Measurements from ENCODE around the gene HBG2. TPM values are rescaled to one million over a fixed set of nuclear protein-coding genes. Genes with fewer than 3 reads are reported as not detected.

HBG2 gene
- total and polyA plus RNA-seq, 2 of the 4 experiments (the other 2 are of a cell fraction), result 0.54 TPM; not detected in 1

DNA sequence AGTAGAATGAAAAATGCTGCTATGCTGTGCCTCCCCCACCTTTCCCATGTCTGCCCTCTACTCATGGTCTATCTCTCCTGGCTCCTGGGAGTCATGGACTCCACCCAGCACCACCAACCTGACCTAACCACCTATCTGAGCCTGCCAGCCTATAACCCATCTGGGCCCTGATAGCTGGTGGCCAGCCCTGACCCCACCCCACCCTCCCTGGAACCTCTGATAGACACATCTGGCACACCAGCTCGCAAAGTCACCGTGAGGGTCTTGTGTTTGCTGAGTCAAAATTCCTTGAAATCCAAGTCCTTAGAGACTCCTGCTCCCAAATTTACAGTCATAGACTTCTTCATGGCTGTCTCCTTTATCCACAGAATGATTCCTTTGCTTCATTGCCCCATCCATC lies 30.1 kb upstream of the HBG2 start (continued):
- TF ChIP-seq USF2 (IDR thresholded peaks at IDR 0.05; ENCODE audit: low read depth, low read length) (no peak), MXI1 (IDR thresholded peaks at IDR 0.05; ENCODE audit: borderline replicate concordance, low read depth, low read length) (no peak)

GRCh38 chr11:5283882-5284281 lies 29.3 kb upstream of the HBG2 start:
- intact Hi-C loops (cut with micrococcal nuclease), result no loop called here
- WGBS, 2 experiments (ENCODE audit: extremely low coverage in 2 of 2, insufficient read length in 1 of 2), result no CpG with 5 or more reads among the region's 1 CpG
- TF ChIP-seq POLR2A (IDR thresholded peaks at IDR 0.05; ENCODE audit: low read depth, low read length), result no peak
- TF ChIP-seq CTCF (conservative IDR thresholded peaks at IDR 0.05; ENCODE audit: low read depth, low read length), result no peak
- no peak for TF ChIP-seq SMC3 (IDR thresholded peaks at IDR 0.05; ENCODE audit: low read depth, low read length)
- TF ChIP-seq RFX5 (IDR thresholded peaks at IDR 0.05; ENCODE audit: low read depth, low read length), result no peak
- TF ChIP-seq CHD1 (IDR thresholded peaks at IDR 0.05; ENCODE audit: low read depth, low read length), result no peak
- no peak for TF ChIP-seq FOS (IDR thresholded peaks at IDR 0.05; ENCODE audit: low read depth, low read length)
- TF ChIP-seq CEBPB (IDR thresholded peaks at IDR 0.05; ENCODE audit: low read depth, low read length), result no peak
- no peak for TF ChIP-seq RAD21 (IDR thresholded peaks at IDR 0.05; ENCODE audit: low read length)
- TF ChIP-seq, protein P1, sequence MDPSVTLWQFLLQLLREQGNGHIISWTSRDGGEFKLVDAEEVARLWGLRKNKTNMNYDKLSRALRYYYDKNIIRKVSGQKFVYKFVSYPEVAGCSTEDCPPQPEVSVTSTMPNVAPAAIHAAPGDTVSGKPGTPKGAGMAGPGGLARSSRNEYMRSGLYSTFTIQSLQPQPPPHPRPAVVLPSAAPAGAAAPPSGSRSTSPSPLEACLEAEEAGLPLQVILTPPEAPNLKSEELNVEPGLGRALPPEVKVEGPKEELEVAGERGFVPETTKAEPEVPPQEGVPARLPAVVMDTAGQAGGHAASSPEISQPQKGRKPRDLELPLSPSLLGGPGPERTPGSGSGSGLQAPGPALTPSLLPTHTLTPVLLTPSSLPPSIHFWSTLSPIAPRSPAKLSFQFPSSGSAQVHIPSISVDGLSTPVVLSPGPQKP (IDR thresholded peaks at IDR 0.05; ENCODE audit: borderline replicate concordance, low read depth, low read length), result no peak
- TF ChIP-seq MAZ (IDR thresholded peaks at IDR 0.05; ENCODE audit: borderline replicate concordance, low read depth, low read length), result no peak
- TF ChIP-seq MXI1 (IDR thresholded peaks at IDR 0.05; ENCODE audit: borderline replicate concordance, low read depth, low read length), result no peak
- TF ChIP-seq MAFK (IDR thresholded peaks at IDR 0.05; ENCODE audit: low read depth, low read length), result no peak
- no peak for TF ChIP-seq BHLHE40 (IDR thresholded peaks at IDR 0.05; ENCODE audit: low read depth, low read length)

More at GRCh38 chr11:5283882-5284281, 29.3 kb upstream of the HBG2 start:
- peaks cover 20% of the 10 kb centered on the region for H3K4me1 ChIP-seq (ENCODE audit: control insufficient read depth, insufficient read depth, low read length)
- H2BK120ac ChIP-seq (ENCODE audit: low read depth, low read length), result peak overlapping the region; percentile 91
- dilution Hi-C loops (cut with HindIII; ENCODE audit: low sequenced_read_pairs, unreplicated experiment), result no loop called here
- no peaks in the 10 kb centered on the region for H3K79me1 ChIP-seq (ENCODE audit: low read depth in 1 of 2, low read length in 2 of 2)
- H3K14ac ChIP-seq (replicated peaks; ENCODE audit: low read depth, low read length), result peak overlapping the region; percentile 71; the same call in 1 of the 2 replicates
- H3K9me3 ChIP-seq (ENCODE audit: control insufficient read depth, insufficient read depth, low read length), result no peaks in the 10 kb centered on the region
- H3K4me2 ChIP-seq (ENCODE audit: low read depth, low read length), result no peak overlapping the region
- no peak overlapping the region for H2AK9ac ChIP-seq (replicated peaks; ENCODE audit: low read depth, low read length, poor library complexity)
- no peak overlapping the region for H3K9ac ChIP-seq (ENCODE audit: low read depth, low read length)
- no peak overlapping the region; the same call in 1 of the 2 replicates for H4K5ac ChIP-seq (ENCODE audit: low read depth, low read length)
- in situ Hi-C loops (cut with MboI; ENCODE audit: low sequenced_read_pairs), result loop anchor here (10.0 kb wide), 1 partner anchor 81 kb away; no protein-coding TSS in a partner anchor
- CTCF ChIA-PET, result no interaction called here
- H3K27me3 ChIP-seq (ENCODE audit: control insufficient read depth, insufficient read depth, low read length), result no peaks in the 10 kb centered on the region
- no peak overlapping the region for H3K27ac ChIP-seq (ENCODE audit: insufficient read depth, low read length)
- no peak overlapping the region for H3K23ac ChIP-seq (ENCODE audit: low read depth, low read length)
- no peak overlapping the region for H2BK5ac ChIP-seq (ENCODE audit: low read depth, low read length, poor library complexity, severe bottlenecking)
- H4K20me1 ChIP-seq (ENCODE audit: insufficient read depth, low read length), result no peaks in the 10 kb centered on the region
- peak overlapping the region; percentile 1; the same call in 1 of the 2 replicates for H3K4ac ChIP-seq (ENCODE audit: low read depth, low read length)
- no peak overlapping the region for H2AFZ ChIP-seq (replicated peaks; ENCODE audit: low read length, poor library complexity)
- H3K56ac ChIP-seq (ENCODE audit: extremely low read depth, insufficient read depth, low read length), result no peak overlapping the region
- POLR2A ChIA-PET (ENCODE audit: unreplicated experiment), result no interaction called here
- H2AK5ac ChIP-seq (ENCODE audit: low read depth, low read length), result no peak overlapping the region
- peak overlapping the region; percentile 87 for H2BK20ac ChIP-seq (ENCODE audit: low read depth, low read length)
- DNase-seq, result no peak
- BruUV-seq (replicated peaks), result no TSS peak
- peak overlapping the region; percentile 58; the same call in 1 of the 2 replicates for H3K18ac ChIP-seq (ENCODE audit: low read depth, low read length)
- ATAC-seq (ENCODE audit: low read depth), result no peak
- H3K4me3 ChIP-seq (ENCODE audit: insufficient read depth, low read depth, low read length), result no peak overlapping the region
- H3K9me1 ChIP-seq (ENCODE audit: insufficient read depth, low read length), result peaks cover 7% of the 10 kb centered on the region; the same call in 1 of the 2 replicates
- peak overlapping the region; percentile 80; the same call in 2 of the 3 replicates for H2BK15ac ChIP-seq (ENCODE audit: low read depth, low read length)
- no peaks in the 10 kb centered on the region for H3K36me3 ChIP-seq (ENCODE audit: control insufficient read depth, insufficient read depth, low read length)
- H4K8ac ChIP-seq (ENCODE audit: low read depth in 2 of 2, low read length in 2 of 2), result peak overlapping the region in 1 of 2 experiments; percentile 53; a peak in 2 of 4 replicates
- peak overlapping the region; percentile 88 for H4K91ac ChIP-seq (ENCODE audit: insufficient read depth, low read depth, low read length)

Data from IMR-90 (cell line).